Ovary (tissue), 3 donors: Measurements from ENCODE around the gene SLC39A8.

Experiments used
- CTCF ChIP-seq, 3 donors: fragments of 450-650 bp in 2 of 3; fragments of 200-600 bp in 1 of 3; IDR thresholded peaks; one replicate each; pipeline versions ENCODE4 v1.5.1 to v1.8.0; 2016 to 2022; ENCODE audit warnings: antibody characterized with exemption in 3 of 3, mild to moderate bottlenecking in 1 of 3
- POLR2A ChIP-seq: fragments of 450-650 bp; IDR thresholded peaks from one replicate; pipeline ENCODE4 v1.6.1; 2017; ENCODE audit warnings: antibody characterized with exemption, mild to moderate bottlenecking, moderate library complexity
- donor health status: DM: no; HTN: no; CAD: no.

GRCh38 chr4:102247041-102247440 is 98.2 kb downstream of the SLC39A8 start:
- no peak for TF ChIP-seq CTCF (IDR thresholded peaks at IDR 0.05)
- TF ChIP-seq POLR2A, result no peak
